Amygdala (tissue), 56 donors: ENCODE results near the gene PTPN4.
A peak's percentile ranks its signal among the peaks of the same experiment; 100 is the strongest.
"Not testable (repeated sequence)": the region's sequence is repeated elsewhere in the genome, so short reads cannot be mapped to it uniquely, and the experiment has no call there.

Experiments
- DNase-seq, 56 donors: peaks; one replicate each; lab custom pipeline; 2025; lab: John Stamatoyannopoulos, UW

Gene PTPN4

GRCh38 chr2:119914266-119914665 lies 154.5 kb downstream of the PTPN4 start:
- no peak for DNase-seq

GRCh38 chr2:119921825-119922224 lies 162.1 kb downstream of the PTPN4 start:
- DNase-seq: no peak

DNA sequence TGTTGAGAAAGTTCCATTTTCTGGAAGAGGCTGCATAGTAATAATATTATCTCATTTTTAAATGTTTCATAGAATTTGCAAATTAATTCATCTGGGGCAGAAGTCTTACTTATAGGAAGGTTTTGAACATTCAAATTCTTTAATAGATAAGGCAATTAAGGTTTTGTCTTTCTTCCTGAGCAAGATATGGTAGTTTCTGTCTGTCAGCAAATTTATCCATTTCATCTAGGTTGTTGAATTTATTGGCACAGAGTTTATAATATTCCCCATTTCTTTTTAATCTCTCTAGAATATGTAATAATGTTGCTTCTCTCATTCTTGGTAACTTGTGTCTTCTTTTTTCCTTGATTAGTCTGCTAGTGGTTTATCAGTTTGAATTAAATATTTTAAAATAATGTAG lies 163.0 kb downstream of the PTPN4 start:
- DNase-seq: no peak

GRCh38 chr2:119929537-119929936 lies 169.8 kb downstream of the PTPN4 start:
- no peak for DNase-seq

DNA sequence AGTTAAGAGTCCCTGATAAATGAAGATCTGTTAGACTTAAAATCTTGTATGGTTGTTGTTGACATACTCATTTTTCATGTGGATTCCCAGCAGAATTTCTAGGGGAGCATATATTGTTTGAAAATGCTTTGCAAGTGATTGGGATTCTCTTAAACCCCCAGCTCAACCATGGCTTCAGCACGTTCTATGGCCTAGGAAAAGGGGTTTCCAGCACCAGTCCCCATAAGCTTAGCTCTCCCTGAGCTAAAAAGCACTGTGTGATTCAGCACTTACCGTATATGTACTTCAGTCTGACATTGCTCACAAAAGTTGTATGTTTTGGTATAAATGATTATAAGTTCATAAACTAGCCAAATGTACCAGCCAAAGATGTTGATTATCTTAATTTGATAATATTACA lies 173.1 kb downstream of the PTPN4 start:
- no peak for DNase-seq

GRCh38 chr2:119934319-119934718 lies 174.6 kb downstream of the PTPN4 start:
- no peak for DNase-seq

DNA sequence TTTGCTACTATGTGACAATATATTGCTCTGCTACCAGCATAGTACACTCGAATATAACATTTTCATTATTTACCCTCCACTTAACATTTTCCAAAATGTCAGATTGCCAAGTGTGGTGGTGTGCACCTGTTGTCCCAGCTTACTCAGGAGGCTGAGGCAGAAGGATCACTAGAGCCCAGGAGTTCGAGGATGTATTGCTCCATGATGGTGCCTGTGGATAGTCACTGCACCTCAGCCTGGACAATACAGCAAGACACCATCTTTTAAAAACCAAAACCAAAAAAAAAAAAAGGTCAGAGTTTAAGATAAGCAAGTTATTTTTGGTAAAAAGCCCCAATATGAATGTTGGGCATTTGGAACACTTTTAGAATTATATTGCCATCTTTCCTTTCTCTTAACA lies 178.0 kb downstream of the PTPN4 start:
- DNase-seq: no peak

GRCh38 chr2:119939915-119940314 lies 180.2 kb downstream of the PTPN4 start:
- DNase-seq: no peak

DNA sequence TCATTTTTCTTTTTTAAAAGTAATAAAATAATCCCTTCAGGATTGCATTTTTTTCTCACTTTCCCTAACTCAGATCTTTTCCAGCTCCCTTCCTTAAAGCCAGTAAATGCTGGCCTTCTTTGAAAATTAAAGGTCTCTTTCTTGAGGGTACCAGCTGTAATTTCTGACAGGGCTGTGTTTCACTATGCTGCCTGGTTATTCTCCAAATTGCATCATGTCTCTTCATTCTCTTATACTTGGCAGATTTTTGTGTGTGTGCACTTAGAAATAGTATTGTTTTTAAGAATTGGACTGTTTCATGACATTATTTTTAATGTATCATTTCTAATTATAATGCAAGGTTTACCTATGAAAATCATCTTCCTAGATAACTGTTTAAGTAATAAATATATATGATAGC lies 181.1 kb downstream of the PTPN4 start:
- no peak for DNase-seq

GRCh38 chr2:119941388-119941787 lies 181.7 kb downstream of the PTPN4 start:
- no peak for DNase-seq

- no peak for DNase-seq
These were observed 182.3 kb downstream of the PTPN4 start for GRCh38 chr2:119941981-119942513.

GRCh38 chr2:119943058-119943457 lies 183.3 kb downstream of the PTPN4 start:
- DNase-seq: no peak

DNA sequence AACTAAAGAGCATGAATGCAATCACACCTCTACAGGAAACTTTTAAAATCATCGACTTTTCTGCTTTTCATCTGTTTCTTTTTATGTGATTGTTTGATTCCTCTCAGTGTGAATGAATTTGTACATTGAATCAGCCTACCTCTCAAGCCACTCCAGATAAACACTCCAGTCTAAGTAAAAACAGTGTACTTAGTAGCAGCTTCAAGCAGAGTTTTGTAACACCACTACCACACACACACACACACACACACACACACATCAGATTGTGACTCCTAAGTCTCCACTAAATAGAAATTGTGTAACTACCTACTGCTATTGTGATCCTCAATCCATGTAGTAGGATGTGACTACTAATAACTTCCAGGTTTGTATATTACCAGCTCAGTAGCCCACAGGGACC lies 187.8 kb downstream of the PTPN4 start:
- DNase-seq: no peak

DNA sequence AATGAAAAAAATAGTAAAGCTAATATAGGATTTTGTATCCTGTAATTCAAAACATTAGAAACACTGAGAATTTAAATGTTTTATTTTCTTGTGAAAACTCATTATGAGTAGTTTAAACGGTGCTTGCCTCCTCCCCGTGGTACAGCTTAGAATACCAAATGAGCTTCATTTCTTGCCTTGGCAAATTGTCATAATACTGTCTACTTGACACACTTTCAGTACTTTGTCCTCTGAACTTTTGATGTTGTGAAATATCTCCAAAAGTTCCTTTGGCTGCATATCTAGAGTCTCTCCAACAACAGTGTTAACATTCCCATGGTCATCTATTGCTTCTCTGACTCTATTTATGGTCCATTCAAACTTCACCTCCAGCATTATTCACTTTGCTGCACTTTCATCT lies 191.2 kb downstream of the PTPN4 start:
- peak in 1 of 56 donors; percentile 13 for DNase-seq

DNA sequence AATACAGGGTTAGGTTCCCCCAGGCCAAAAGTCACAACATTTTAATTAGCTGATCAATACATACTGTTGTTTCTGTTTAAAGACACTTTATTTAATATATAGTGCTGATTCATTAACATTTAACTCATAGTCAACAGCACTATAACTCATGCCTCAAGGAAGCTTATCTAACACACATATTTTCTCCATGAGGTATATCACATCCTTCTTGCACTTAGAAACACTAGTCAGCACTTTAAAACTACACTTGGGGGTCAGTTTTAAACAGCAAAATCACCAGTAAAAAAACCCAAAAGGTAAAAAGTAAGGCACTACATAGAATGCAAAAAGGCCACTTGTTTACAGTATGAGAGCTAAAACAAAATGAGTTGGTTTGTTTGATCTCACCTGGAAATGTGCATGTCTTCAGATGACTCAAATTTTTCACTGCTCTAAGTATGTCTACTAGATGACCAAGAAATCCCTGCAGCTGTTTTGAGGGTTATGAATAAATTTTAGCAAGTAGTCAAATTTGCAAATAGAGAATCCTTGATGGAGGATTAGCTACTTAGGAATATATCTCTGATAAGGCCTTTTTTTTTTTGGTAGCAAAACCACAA lies 199.0 kb downstream of the PTPN4 start:
- DNase-seq: no peak

- DNase-seq: no peak
These were observed 201.1 kb downstream of the PTPN4 start for GRCh38 chr2:119960821-119961220.

GRCh38 chr2:119981896-119982295 lies 222.2 kb downstream of the PTPN4 start:
- no peak for DNase-seq

DNA sequence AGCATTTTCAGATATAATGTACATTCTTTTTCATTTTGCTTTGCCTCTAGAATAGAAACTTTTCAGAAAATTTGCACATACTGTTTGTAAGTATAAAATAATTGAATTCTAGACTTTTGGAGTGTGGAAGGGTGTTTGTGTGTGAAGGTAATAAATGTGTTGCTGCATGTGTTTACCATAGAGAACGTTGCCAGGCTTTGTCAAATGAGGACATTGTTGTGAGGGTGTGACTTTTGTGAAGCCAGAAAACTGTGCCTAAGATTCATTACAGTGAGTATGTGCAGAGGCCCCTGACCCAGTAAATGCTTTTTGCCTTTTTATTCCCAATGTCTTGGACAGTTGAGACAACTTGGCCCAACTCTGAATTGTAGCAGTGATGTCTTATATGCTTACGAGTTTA lies 222.8 kb downstream of the PTPN4 start:
- no peak for DNase-seq

GRCh38 chr2:119983108-119983507 lies 223.4 kb downstream of the PTPN4 start:
- DNase-seq: no peak

- DNase-seq: no peak
These were observed 236.4 kb downstream of the PTPN4 start for GRCh38 chr2:119996148-119996547.

DNA sequence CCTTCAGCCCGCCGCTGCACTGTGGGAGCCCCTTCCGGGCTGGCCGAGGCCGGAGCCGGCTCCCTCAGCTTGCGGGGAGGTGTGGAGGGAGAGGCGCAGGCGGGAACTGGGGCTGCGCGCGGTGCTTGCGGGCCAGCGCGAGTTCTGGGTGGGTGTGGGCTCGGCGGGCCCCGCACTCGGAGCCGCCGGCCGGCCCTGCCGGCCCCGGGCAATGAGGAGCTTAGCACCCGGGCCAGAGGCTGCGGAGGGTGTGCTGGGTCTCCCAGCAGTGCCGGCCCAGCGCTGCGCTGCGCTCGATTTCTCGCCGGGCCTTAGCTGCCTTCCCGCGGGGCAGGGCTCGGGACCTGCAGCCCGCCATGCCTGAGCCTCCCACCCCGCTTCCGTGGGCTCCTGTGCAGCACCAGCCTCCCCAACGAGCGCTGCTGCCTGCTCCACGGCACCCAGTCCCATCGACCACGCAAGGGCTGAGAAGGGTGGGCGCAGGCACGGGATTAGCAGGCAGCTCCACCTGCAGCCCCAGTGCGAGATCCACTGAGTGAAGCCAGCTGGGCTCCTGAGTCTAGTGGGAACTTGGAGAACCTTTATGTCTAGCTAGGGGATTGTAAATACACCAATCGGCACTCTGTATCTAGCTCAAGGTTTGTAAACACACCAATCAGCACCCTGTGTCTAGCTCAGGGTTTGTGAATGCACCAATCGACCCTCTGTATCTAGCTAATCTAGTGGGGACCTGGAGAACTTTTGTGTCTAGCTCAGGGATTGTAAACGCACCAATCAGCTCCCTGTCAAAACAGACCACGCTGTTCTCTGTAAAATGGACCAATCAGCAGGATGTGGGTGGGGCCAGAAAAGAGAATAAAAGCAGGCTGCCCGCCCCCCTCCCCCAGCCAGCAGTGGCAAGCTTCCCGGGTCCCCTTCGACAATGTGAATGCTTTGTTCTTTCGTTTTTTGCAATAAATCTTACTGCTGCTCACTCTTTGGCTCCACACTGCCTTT lies 237.5 kb downstream of the PTPN4 start:
- DNase-seq: not testable (repeated sequence)

DNA sequence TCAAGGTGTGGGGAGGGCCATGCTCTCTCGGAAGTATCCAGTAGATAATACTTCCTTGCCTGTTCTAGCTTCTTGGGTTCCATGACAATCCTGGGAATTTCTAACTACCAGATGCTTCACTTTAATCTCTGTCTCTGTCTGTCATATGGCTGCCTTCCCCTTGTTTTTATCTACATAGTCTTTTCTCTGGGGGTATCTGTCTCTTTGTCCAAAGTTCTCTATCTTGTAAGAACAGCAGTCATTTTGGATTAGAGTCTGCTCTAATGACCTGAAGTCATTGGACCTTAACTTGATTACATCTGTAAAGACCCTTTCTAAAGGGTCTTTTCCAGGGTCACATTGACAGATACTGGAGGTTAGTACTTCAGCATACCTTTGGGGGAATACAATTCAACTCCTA lies 241.7 kb downstream of the PTPN4 start:
- DNase-seq: no peak
